ENCODE results near the gene FGD2. TPM values are rescaled to one million over a fixed set of nuclear protein-coding genes. Genes with fewer than 3 reads are reported as not detected.

Gene FGD2
- total RNA-seq, 2 donors from 2014 or later: 10.1 to 11.9 TPM

DNA sequence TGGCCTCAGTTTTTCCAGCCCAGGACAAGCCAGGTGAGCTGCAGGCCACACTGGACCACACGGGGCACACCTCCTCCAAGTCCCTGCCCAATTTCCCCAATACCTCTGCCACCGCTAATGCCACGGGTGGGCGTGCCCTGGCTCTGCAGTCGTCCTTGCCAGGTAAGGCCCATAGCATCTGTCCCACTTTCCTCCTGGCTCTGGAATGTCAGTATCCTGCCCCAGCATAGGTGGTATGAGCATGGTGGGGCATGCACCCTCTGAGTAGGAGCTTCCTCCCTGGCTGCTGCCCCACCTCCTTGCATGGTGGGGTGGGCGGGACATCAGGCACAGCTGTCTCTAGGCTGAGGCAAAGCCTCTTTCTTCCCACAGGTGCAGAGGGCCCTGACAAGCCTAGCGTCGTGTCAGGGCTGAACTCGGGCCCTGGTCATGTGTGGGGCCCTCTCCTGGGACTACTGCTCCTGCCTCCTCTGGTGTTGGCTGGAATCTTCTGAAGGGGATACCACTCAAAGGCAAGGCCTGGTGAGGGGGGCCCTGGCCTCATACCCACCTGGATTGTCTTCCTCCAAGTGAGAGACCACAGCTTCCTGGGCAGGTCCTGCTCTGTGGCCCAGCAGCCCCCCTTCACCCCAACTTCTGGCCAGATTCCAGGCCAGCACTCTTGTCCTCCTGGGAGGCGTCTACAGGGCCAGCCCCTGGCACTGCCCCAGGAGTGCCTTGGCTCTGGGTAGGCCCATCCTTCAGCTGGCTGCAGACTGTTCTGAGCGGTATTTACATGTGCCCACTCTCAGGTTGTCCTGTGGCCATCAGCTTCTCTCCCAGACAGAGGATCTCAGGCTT, 41.8 kb upstream of the FGD2 start:
- 37 to 46% methylated on average over 2 to 11 of the region's 11 CpGs for WGBS, 2 donors
- no peaks in the 10 kb centered on the region for H3K9me3 ChIP-seq
- intact Hi-C loops (cut with DNase I): no loop called here
- peaks cover 10% of the 10 kb centered on the region for H3K4me1 ChIP-seq
- H3K4me3 ChIP-seq: no peak overlapping the region
- TF ChIP-seq POLR2A (IDR thresholded peaks at IDR 0.05) (no peak), CTCF (IDR thresholded peaks at IDR 0.05) (no peak)
- peak overlapping the region in 1 of 4 donors; percentile 48 for H3K27ac ChIP-seq
- ATAC-seq (peak; percentile 39), DNase-seq (peak in 3 of 4 donors; percentile 49 to 78 (median 65))
- H3K36me3 ChIP-seq (replicated peaks in 1 of 2; ENCODE audit: insufficient read depth in 1 of 2, low read depth in 2 of 2): peaks cover 4 to 8% of the 10 kb centered on the region in 2 donors
- H3K27me3 ChIP-seq: no peaks in the 10 kb centered on the region

DNA sequence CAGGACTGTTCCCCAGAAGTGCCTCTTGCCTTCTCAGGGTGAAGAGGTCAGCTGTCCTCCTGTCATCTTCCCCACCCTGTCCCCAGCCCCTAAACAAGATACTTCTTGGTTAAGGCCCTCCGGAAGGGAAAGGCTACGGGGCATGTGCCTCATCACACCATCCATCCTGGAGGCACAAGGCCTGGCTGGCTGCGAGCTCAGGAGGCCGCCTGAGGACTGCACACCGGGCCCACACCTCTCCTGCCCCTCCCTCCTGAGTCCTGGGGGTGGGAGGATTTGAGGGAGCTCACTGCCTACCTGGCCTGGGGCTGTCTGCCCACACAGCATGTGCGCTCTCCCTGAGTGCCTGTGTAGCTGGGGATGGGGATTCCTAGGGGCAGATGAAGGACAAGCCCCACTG, 41.1 kb upstream of the FGD2 start:
- DNase-seq: no peak
- ATAC-seq: no peak
- no peak overlapping the region for H3K4me3 ChIP-seq
- 79 to 89% methylated on average over 3 to 4 of the region's 6 CpGs for WGBS, 2 donors
- H3K27me3 ChIP-seq: no peaks in the 10 kb centered on the region
- TF ChIP-seq POLR2A (IDR thresholded peaks at IDR 0.05) (no peak), CTCF (IDR thresholded peaks at IDR 0.05) (no peak)
- H3K4me1 ChIP-seq: peaks cover 10% of the 10 kb centered on the region
- intact Hi-C loops (cut with DNase I): no loop called here
- H3K36me3 ChIP-seq (replicated peaks in 1 of 2; ENCODE audit: insufficient read depth in 1 of 2, low read depth in 2 of 2): peaks cover 11 to 13% of the 10 kb centered on the region in 2 donors
- H3K27ac ChIP-seq: no peak overlapping the region
- H3K9me3 ChIP-seq: no peaks in the 10 kb centered on the region

DNA sequence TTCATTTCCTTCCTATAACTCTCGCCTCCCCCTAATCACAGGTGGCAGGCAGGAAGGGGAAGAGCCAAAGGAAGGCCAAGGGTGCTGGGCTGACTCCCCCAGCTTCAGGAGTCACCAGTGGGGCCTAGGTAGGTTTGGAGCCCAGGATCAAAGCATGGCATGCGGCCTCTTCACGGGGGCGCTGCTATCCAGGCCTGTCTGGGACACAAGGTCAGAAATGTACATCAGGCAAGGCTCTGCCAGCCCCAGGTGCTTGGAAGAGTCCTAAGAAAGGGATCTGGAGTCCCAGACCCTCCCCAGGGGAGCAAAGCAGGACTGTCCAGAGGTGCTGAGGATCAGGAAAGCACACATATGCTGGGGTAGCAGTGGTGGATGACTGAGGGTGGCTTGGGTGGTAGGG, 40.5 kb upstream of the FGD2 start:
- intact Hi-C loops (cut with DNase I): no loop called here
- WGBS, 2 donors: 84 to 100% methylated on average over 2 to 4 of the region's 4 CpGs
- Histone ChIP-seq H3K4me1 (peaks cover 11% of the 10 kb centered on the region), H3K27me3 (no peaks in the 10 kb centered on the region), H3K27ac (no peak overlapping the region), H3K36me3 (replicated peaks in 1 of 2; ENCODE audit: insufficient read depth in 1 of 2, low read depth in 2 of 2) (peaks cover 16% of the 10 kb centered on the region in 2 donors), H3K4me3 (no peak overlapping the region), H3K9me3 (no peaks in the 10 kb centered on the region)
- no peak for TF ChIP-seq POLR2A (IDR thresholded peaks at IDR 0.05)
- no peak for TF ChIP-seq CTCF (IDR thresholded peaks at IDR 0.05)
- no peak for DNase-seq
- no peak for ATAC-seq

GRCh38 chr6:36967301-36967700, 38.2 kb upstream of the FGD2 start:
- ATAC-seq (no peak), DNase-seq (no peak)
- Histone ChIP-seq H3K4me1 (peaks cover 13% of the 10 kb centered on the region), H3K27ac (no peak overlapping the region), H3K27me3 (no peaks in the 10 kb centered on the region), H3K9me3 (no peaks in the 10 kb centered on the region), H3K36me3 (replicated peaks in 1 of 2; ENCODE audit: insufficient read depth in 1 of 2, low read depth in 2 of 2) (peaks cover 24 to 33% of the 10 kb centered on the region in 2 donors), H3K4me3 (no peak overlapping the region)
- intact Hi-C loops (cut with DNase I): no loop called here
- 84 to 89% methylated on average over 3 of the region's 3 CpGs for WGBS, 2 donors
- TF ChIP-seq POLR2A (IDR thresholded peaks at IDR 0.05): no peak
- no peak for TF ChIP-seq CTCF (IDR thresholded peaks at IDR 0.05)

DNA sequence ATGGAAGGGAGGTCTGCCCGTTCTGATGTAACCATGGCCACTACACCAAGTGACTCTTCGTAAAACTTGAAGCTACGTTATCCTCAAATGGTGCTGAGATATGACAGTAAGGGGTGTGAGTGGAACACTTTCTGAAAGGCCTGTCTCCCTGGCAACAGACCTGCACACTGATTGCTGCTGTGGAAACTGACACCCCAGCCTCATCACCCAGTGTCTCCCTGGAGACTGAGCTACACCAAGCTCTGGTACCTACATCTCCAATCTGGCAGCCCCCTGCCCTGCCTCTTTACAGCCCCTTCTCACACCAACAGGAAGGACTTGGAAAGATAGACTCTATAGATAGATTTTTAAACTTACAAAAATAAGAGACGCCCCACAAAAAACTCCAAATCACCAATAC, 37.7 kb upstream of the FGD2 start:
- TF ChIP-seq CTCF (IDR thresholded peaks at IDR 0.05) (no peak), POLR2A (IDR thresholded peaks at IDR 0.05) (no peak)
- peaks cover 13% of the 10 kb centered on the region for H3K4me1 ChIP-seq
- ATAC-seq: no peak
- no peaks in the 10 kb centered on the region for H3K27me3 ChIP-seq
- WGBS, 2 donors: 82 to 93% methylated on average over 4 of the region's 4 CpGs
- H3K36me3 ChIP-seq (replicated peaks in 1 of 2; ENCODE audit: insufficient read depth in 1 of 2, low read depth in 2 of 2): peaks cover 28 to 37% of the 10 kb centered on the region in 2 donors
- H3K9me3 ChIP-seq: no peaks in the 10 kb centered on the region
- intact Hi-C loops (cut with DNase I): no loop called here
- no peak overlapping the region for H3K27ac ChIP-seq
- no peak overlapping the region for H3K4me3 ChIP-seq
- no peak for DNase-seq

Measured in body of pancreas (tissue), 4 donors.